ENCODE results near the gene DECR2.

- TF ChIP-seq ZNF70 (CRISPR knock-in tag; IDR thresholded peaks at IDR 0.05) (no peak), CREB5 (CRISPR knock-in tag; IDR thresholded peaks at IDR 0.05; ENCODE audit: low read depth) (no peak), RARB (CRISPR knock-in tag; IDR thresholded peaks at IDR 0.05) (no peak), BACH2 (CRISPR knock-in tag; IDR thresholded peaks at IDR 0.05; ENCODE audit: borderline replicate concordance) (no peak), CSDC2 (CRISPR knock-in tag; IDR thresholded peaks at IDR 0.05) (no peak), OSR1 (CRISPR knock-in tag; IDR thresholded peaks at IDR 0.05) (no peak), TCF4 (CRISPR knock-in tag; IDR thresholded peaks at IDR 0.05; ENCODE audit: borderline replicate concordance) (no peak), SNAI2 (CRISPR knock-in tag; IDR thresholded peaks at IDR 0.05) (no peak)
Observed at GRCh38 chr16:405548-406506, 4.1 kb downstream of the DECR2 start.

Data from SK-N-SH treated with all-trans-retinoic acid at 6 μM for 48 hours (cell line).